ENCODE results near the gene ADAM22.

The ADAM22 gene

DNA sequence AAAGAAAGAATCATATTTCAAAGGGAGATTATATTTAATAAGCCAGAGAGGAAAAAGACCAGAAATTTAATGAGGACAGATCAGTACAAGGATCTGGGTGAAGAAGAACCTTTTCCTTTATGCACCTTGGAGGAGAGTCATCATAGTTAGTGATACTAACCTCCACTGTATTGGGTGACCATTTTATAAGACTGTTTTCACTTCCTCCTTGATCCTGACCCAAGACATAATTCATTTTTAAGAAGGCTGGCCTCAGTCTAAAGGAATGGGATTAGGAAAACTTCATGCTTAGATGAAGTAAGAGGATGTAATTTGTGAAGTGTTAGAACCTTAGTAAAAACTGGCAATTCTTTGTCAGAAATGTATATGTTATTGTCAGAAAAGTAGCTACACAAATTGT is 68.6 kb downstream of the ADAM22 start:
- TF ChIP-seq, protein P1, sequence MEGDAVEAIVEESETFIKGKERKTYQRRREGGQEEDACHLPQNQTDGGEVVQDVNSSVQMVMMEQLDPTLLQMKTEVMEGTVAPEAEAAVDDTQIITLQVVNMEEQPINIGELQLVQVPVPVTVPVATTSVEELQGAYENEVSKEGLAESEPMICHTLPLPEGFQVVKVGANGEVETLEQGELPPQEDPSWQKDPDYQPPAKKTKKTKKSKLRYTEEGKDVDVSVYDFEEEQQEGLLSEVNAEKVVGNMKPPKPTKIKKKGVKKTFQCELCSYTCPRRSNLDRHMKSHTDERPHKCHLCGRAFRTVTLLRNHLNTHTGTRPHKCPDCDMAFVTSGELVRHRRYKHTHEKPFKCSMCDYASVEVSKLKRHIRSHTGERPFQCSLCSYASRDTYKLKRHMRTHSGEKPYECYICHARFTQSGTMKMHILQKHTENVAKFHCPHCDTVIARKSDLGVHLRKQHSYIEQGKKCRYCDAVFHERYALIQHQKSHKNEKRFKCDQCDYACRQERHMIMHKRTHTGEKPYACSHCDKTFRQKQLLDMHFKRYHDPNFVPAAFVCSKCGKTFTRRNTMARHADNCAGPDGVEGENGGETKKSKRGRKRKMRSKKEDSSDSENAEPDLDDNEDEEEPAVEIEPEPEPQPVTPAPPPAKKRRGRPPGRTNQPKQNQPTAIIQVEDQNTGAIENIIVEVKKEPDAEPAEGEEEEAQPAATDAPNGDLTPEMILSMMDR (conservative IDR thresholded peaks at IDR 0.05; ENCODE audit: low read depth, low read length) = no peak

DNA sequence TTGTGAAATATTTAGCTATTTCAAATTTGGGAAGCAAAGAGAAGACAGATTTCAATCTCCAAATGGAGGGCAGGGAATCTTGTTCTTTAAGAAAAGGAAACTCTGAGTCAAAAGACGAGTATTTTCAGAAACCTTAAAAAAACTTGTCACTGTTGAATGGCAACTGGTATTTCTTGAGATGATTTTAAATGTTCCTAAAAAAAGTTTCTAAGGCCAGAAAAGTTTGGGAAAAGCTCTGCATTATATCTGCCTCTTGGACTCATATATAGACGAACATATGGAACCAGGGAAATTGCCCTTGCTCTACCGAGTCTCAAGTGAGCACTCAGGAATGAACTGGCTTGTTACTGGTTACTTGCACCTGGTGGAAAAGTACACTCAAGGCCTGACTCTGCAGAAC is 69.5 kb downstream of the ADAM22 start:
- Histone ChIP-seq H3K27me3 (ENCODE audit: insufficient read depth, low read depth) (no peaks in the 10 kb centered on the region), H3K79me2 (ENCODE audit: insufficient read depth, low read depth) (no peaks in the 10 kb centered on the region), H3K36me3 (ENCODE audit: insufficient read depth) (no peaks in the 10 kb centered on the region), H3K4me1 (ENCODE audit: low read depth, poor library complexity, severe bottlenecking) (no peaks in the 10 kb centered on the region), H3K9ac (no peak overlapping the region), H3K4me2 (no peak overlapping the region), H3K27ac (no peak overlapping the region), H3K4me3 (IDR thresholded peaks at IDR 0.05; ENCODE audit: insufficient read depth, low read depth, low read length) (no peak overlapping the region), H4K20me1 (ENCODE audit: insufficient read depth) (no peaks in the 10 kb centered on the region), H2AFZ (ENCODE audit: low read depth) (no peak overlapping the region)
- TF ChIP-seq, protein P1 (conservative IDR thresholded peaks at IDR 0.05; ENCODE audit: low read depth, low read length) = no peak

More for the DNA sequence above, 68.6 kb downstream of the ADAM22 start:
- H3K4me2 ChIP-seq = no peak overlapping the region
- no peak overlapping the region for H3K27ac ChIP-seq
- no peaks in the 10 kb centered on the region for H3K27me3 ChIP-seq (ENCODE audit: insufficient read depth, low read depth)
- no peaks in the 10 kb centered on the region for H3K36me3 ChIP-seq (ENCODE audit: insufficient read depth)
- no peaks in the 10 kb centered on the region for H3K79me2 ChIP-seq (ENCODE audit: insufficient read depth, low read depth)
- no peak overlapping the region for H3K9ac ChIP-seq
- no peak overlapping the region for H3K4me3 ChIP-seq (IDR thresholded peaks at IDR 0.05; ENCODE audit: insufficient read depth, low read depth, low read length)
- H4K20me1 ChIP-seq (ENCODE audit: insufficient read depth) = no peaks in the 10 kb centered on the region
- no peak overlapping the region for H2AFZ ChIP-seq (ENCODE audit: low read depth)
- no peaks in the 10 kb centered on the region for H3K4me1 ChIP-seq (ENCODE audit: low read depth, poor library complexity, severe bottlenecking)

DNA sequence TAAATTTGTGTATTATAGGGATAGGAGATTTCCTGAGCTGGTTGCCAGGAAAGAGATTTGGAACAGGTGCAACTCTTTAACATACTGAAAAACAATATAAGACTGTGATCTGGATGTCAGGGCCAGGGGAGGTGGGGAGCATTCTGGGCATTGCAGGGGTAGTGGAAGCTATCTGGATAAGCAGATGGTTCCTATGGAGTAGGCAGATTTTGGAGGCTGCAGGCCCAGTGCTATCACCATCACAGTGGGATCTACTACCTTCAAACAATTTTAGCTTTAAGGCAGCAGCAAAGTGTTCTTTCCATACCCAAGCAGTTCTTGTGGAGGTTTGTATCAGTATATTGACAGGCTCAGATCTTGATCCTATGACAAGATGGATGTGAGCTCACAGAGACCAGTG is 71.1 kb downstream of the ADAM22 start:
- Histone ChIP-seq H3K4me1 (ENCODE audit: low read depth, poor library complexity, severe bottlenecking) (no peaks in the 10 kb centered on the region), H3K9ac (no peak overlapping the region), H3K36me3 (ENCODE audit: insufficient read depth) (no peaks in the 10 kb centered on the region), H4K20me1 (ENCODE audit: insufficient read depth) (no peaks in the 10 kb centered on the region), H3K79me2 (ENCODE audit: insufficient read depth, low read depth) (no peaks in the 10 kb centered on the region), H3K27me3 (ENCODE audit: insufficient read depth, low read depth) (no peaks in the 10 kb centered on the region), H3K4me2 (no peak overlapping the region), H3K27ac (no peak overlapping the region), H3K4me3 (IDR thresholded peaks at IDR 0.05; ENCODE audit: insufficient read depth, low read depth, low read length) (no peak overlapping the region), H2AFZ (ENCODE audit: low read depth) (no peak overlapping the region)
- TF ChIP-seq, protein P1 (conservative IDR thresholded peaks at IDR 0.05; ENCODE audit: low read depth, low read length) = no peak

DNA sequence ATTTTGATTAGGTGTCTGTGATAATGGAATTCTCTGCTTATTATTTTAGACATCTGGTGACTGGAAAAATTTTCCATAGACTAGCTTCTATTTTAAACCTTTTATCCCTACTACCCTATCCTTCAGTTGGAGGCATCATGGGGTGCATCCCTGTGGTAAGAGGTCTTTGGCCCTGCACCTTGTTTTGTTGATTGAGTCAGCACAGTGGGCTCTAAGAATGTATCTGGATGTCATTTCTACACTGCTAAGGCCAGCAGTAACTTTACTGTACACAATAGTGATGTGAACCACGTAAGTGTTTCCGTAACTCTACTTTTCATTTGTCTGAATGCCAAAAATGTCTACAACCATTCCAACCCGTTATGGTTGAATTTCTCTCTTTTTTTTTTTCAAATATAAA is 75.6 kb downstream of the ADAM22 start:
- Histone ChIP-seq H3K27me3 (ENCODE audit: insufficient read depth, low read depth) (no peaks in the 10 kb centered on the region), H3K9ac (no peak overlapping the region), H4K20me1 (ENCODE audit: insufficient read depth) (no peaks in the 10 kb centered on the region), H3K4me1 (ENCODE audit: low read depth, poor library complexity, severe bottlenecking) (no peaks in the 10 kb centered on the region), H3K27ac (no peak overlapping the region), H2AFZ (ENCODE audit: low read depth) (no peak overlapping the region), H3K4me2 (no peak overlapping the region), H3K36me3 (ENCODE audit: insufficient read depth) (no peaks in the 10 kb centered on the region), H3K79me2 (ENCODE audit: insufficient read depth, low read depth) (no peaks in the 10 kb centered on the region), H3K4me3 (IDR thresholded peaks at IDR 0.05; ENCODE audit: insufficient read depth, low read depth, low read length) (no peak overlapping the region)
- TF ChIP-seq, protein P1 (conservative IDR thresholded peaks at IDR 0.05; ENCODE audit: low read depth, low read length) = no peak
